Central memory CD8-positive, alpha-beta T cell (primary cell): ENCODE data around the gene DAGLA.

Experiments
- ATAC-seq: fragments of 150-1000 bp; cut with Tn5 transposase; replicated peaks from 2 replicates; pipeline ENCODE4 v1.10.0; 2022; ENCODE audit warnings: mild to moderate bottlenecking, moderate FRiP score, moderate number of reproducible peaks; ENCODE audit not compliant: poor library complexity, severe bottlenecking; ENCODE audit errors: extremely low read depth
- DNase-seq, 2 donors: peaks; one replicate each; pipeline ENCODE4 v3.0.0; 2021; ENCODE audit warnings: low spot score in 2 of 2
- H3K27ac Mint-ChIP-seq: one replicate; pipeline ENCODE4 v1.8.0; 2022; ENCODE audit warnings: low read depth, mild to moderate bottlenecking, moderate library complexity, mixed read lengths
- H3K27me3 Mint-ChIP-seq: one replicate; pipeline ENCODE4 v1.8.0; 2022; ENCODE audit warnings: mixed read lengths
- H3K36me3 Mint-ChIP-seq: one replicate; pipeline ENCODE4 v1.8.0; 2022; ENCODE audit warnings: mild to moderate bottlenecking, moderate library complexity, mixed read lengths; ENCODE audit not compliant: insufficient read depth
- H3K4me1 Mint-ChIP-seq: one replicate; pipeline ENCODE4 v1.8.0; 2022; ENCODE audit warnings: mixed read lengths
- H3K4me3 Mint-ChIP-seq: one replicate; pipeline ENCODE4 v1.8.0; 2022; ENCODE audit warnings: mild to moderate bottlenecking, moderate library complexity, mixed read lengths
- H3K9me3 Mint-ChIP-seq: one replicate; pipeline ENCODE4 v1.8.0; 2022; ENCODE audit warnings: mixed read lengths

The DAGLA gene

DNA sequence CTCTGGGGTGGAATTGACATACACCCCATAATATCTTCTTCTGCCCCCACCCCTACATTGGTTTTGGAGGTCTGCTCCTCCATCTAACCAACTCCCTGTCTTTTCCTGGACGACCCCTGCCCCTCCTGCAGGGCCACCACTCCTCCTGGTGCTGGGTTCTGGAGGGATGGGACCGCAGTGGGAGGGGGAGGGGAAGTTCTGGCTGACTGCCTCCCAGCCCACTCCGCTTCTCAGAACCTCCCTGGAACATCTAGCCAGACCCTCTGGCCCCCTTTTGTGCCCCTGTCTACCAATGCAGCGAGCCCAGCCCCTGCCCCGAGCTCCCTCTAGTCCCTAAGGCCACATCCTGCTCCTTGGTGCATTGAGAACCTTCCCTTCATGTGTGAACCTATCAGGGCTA, 73.5 kb downstream of the DAGLA start:
- DNase-seq: no peak
- Mint-ChIP-seq H3K27ac (peak overlapping the region; percentile 49), H3K36me3 (no peaks in the 10 kb centered on the region), H3K4me3 (peak overlapping the region; percentile 77), H3K27me3 (peaks cover 49% of the 10 kb centered on the region), H3K9me3 (no peaks in the 10 kb centered on the region), H3K4me1 (peaks cover 22% of the 10 kb centered on the region)
- no peak for ATAC-seq

DNA sequence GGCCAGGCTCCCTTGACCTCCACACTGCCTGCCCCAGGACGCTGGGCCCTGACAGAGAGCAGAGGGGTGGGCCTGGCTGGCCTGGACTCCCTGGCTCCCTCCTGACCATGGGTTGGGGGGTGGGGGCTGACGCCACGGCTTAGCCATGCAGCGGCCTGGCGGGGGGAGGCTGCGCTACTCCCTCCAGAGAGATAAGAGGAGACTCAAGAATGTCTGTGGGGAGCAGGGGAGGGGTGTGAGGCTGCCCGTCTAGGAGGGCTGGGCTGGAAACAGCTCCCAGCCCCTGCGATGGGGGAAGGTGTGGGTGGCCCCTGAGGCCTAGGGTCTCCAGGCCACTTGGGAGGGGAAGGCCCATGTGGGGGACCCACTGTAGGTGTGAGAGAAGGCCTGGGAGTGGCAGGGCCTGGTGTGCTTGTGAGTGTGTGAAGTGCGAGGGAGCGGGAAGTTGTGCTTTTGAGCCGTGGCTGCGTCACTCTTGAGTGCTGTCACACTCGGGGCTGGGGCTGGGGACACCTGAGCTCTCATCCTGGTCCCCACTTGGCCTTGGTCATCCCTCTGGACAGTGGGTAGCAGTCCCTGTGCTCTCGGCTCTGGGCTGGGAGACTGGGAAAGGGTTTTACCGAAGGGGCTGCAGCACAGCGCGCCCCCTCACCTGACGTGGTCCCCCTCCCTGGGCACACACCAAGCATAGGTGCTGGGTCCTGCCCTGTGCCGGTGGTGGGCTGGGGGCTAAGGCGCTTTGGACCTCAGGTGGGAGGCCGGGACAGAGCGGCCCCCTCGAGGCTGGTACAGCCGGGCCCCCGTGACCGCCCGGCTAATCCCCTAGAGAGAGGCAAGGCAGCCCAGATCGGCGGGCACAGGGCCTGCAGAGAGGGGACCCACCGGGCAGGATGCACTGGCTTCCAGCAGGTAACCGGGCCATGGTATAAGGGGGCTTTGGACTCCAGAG, 74.6 kb downstream of the DAGLA start:
- Mint-ChIP-seq H3K4me1 (peaks cover 22% of the 10 kb centered on the region), H3K9me3 (no peaks in the 10 kb centered on the region), H3K27ac (no peak overlapping the region), H3K36me3 (no peaks in the 10 kb centered on the region), H3K4me3 (no peak overlapping the region), H3K27me3 (peaks cover 38% of the 10 kb centered on the region)
- DNase-seq (no peak), ATAC-seq (no peak)

DNA sequence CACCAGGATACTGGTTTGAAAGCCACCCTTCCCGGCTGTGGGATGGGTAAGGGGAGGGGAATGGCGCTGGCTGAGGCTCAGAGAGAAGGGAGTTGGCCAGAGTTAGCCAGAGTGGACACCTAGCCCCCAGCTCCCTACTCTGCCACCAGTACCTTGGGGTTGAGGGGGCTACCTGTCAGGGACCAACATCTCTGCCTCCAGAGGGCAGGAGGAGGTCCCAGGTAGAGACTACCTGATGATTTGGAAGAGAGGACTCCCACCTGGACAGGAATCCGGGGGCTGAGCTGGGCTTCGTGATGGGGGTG, 75.9 kb downstream of the DAGLA start:
- Mint-ChIP-seq H3K27me3 (peaks cover 29% of the 10 kb centered on the region), H3K4me1 (peaks cover 22% of the 10 kb centered on the region), H3K36me3 (no peaks in the 10 kb centered on the region), H3K27ac (peak overlapping the region; percentile 52), H3K9me3 (no peaks in the 10 kb centered on the region), H3K4me3 (no peak overlapping the region)
- ATAC-seq (no peak), DNase-seq (no peak)

DNA sequence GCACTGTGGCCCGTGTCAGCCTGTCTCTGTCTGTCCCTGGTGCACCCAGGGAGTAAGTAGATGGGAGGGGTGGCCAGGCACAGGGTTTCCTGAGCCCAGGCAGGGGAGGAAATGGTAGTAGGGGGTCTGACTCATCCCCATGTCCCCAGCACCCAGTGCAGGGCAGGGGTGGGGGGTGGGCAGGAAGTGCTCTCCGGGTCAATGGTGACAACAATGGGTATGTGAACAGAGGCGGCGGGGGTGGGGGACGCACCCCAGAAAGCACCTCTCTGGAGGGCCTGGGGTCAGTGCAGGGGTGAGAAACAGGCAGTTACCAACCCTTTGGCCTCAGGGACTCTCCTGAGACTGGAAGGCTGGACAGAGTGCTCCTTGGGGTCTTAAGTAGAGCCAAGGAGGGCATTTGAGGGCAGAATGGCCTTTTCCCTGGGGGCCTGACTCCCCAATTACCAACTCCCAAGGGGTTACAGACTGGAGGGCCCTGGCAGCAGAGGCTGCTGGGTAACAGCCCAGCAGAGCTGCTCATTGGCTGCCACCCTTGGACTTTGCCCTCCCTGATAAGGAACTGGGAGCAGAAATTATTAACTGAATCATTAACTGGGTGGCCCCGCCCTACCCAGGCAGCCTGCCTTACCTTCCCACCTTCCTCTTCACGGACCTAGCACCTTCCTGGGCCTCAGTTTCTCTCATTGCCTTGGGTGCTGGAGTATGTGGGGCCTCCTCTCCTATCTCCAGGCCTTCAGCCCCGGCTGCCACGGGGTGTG, 76.4 kb downstream of the DAGLA start:
- Mint-ChIP-seq H3K36me3 (no peaks in the 10 kb centered on the region), H3K27me3 (peaks cover 27% of the 10 kb centered on the region)

DNA sequence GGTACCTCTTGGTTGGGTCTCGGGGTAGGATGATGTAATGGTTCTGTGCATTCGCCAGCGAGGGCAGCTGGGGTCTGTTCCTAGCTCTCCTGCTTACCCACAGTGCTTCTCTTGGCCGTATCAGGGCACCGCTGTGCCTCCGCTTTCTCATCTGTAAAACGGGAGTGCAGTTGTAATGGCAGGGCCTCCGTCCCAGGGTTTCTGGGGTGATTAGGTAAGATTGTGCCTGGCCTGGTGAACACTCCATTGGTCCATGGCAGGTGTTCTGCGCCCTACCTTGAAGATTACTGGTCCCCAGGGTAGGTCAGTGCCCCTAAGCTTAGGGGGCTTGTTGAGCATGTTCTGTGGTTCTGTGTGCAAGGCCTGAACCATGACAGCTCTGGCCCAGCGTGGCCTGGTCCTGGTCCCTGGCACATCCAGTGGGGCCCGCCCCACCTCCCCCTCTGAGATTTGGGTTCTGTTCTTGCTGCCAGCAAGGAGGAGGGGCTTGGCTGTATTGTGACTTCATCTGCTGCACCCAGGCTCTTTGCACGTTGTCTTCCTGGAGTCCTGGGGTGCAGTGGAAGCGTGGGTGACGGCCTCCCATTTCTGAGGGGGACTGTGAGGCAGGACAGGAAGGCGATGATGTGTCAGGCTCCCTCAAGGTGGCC, 77.1 kb downstream of the DAGLA start:
- DNase-seq: no peak
- H3K27me3 Mint-ChIP-seq: peaks cover 28% of the 10 kb centered on the region

More for the DNA sequence above, 76.4 kb downstream of the DAGLA start:
- DNase-seq (no peak), ATAC-seq (no peak)
- peaks cover 22% of the 10 kb centered on the region for H3K4me1 Mint-ChIP-seq
- no peak overlapping the region for H3K27ac Mint-ChIP-seq
- no peak overlapping the region for H3K4me3 Mint-ChIP-seq
- H3K9me3 Mint-ChIP-seq: no peaks in the 10 kb centered on the region

DNA sequence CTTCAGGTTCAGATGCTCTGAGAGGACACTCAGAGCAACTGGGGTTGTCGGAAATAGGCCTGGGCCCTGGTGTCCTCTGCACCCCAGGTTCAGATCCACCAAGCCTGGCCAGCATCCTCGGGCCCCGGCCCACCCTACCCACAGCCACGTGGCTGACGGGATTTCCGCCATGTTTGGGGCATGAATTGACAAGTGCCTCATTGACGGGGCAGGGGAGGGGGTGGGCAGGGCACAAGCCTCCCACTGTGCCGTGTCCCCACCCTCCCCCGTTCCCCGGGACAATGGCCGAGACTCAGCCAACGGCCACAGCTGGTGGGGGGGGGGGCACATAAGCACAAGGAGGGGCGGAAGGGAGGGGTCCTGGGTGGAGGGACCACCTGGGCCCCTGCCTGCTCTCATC, 80.8 kb downstream of the DAGLA start:
- H3K9me3 Mint-ChIP-seq: no peaks in the 10 kb centered on the region
- no peaks in the 10 kb centered on the region for H3K36me3 Mint-ChIP-seq
- no peak for DNase-seq
- no peak overlapping the region for H3K27ac Mint-ChIP-seq
- no peak for ATAC-seq
- no peak overlapping the region for H3K4me3 Mint-ChIP-seq
- peaks cover 8% of the 10 kb centered on the region for H3K4me1 Mint-ChIP-seq
- H3K27me3 Mint-ChIP-seq: peaks cover 11% of the 10 kb centered on the region

More for the DNA sequence above, 77.1 kb downstream of the DAGLA start:
- no peaks in the 10 kb centered on the region for H3K9me3 Mint-ChIP-seq
- H3K36me3 Mint-ChIP-seq: no peaks in the 10 kb centered on the region
- peaks cover 22% of the 10 kb centered on the region for H3K4me1 Mint-ChIP-seq
- ATAC-seq: no peak
- no peak overlapping the region for H3K4me3 Mint-ChIP-seq
- H3K27ac Mint-ChIP-seq: no peak overlapping the region

DNA sequence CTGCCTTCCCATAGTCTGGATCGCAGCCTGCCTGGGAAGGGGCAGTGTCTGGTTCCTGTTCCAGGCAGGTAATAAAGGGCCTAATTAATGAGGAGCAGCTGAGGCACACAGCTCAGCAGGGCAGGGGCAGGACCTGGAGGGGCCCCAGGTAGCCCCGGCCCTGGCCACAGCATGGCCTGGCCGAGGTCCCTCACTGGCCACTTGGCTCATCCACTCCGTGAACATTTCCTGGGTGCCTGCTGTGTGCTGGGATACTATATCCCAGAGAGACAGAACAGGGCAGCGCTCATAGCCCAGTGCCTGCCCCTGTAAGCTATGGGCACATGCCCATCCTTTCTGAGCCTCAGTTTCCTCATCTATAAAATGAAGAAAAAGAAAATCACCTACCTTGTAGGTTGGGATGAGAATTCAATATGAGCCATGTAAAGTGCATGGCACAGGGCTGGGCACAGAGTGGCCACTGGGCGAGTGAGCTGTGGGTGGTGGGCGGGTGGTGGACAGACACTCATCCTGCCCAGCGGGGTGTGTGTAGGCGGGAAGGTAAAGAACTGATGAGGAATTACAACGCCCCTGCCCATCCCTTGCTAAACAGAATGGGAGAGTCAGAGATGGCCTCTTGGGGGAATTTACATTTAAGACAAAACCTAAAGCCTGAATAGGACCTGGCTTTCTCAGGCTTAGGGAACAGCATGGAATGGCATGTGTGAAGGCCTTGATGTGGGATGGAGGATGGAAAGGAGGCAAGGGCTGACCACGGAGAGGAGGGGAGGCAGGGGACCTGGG, 81.4 kb downstream of the DAGLA start:
- no peak overlapping the region for H3K4me3 Mint-ChIP-seq
- H3K9me3 Mint-ChIP-seq: no peaks in the 10 kb centered on the region
- no peak for DNase-seq
- peaks cover under 1% of the 10 kb centered on the region for H3K4me1 Mint-ChIP-seq
- ATAC-seq: no peak
- H3K36me3 Mint-ChIP-seq: no peaks in the 10 kb centered on the region
- peaks cover 11% of the 10 kb centered on the region for H3K27me3 Mint-ChIP-seq
- H3K27ac Mint-ChIP-seq: no peak overlapping the region

DNA sequence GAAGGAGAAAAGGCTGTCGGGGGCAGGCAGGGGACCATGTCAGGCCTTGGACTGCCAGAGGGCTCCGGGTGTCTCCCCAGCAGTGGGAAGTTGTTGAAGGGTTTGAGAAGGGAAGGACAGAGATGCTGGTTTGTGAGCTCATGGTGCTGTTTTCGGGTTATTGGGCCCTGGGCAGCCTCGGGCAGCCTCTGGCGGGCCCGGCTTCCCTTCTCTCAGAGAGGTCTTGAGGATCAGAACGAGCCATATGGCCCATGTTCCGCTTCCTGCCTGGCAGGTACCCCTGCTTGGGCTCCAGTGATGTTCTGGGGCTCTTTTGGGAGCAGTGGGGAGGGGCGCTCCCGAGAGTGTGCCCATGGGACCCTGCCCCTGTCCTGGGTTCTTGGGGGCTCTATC, 82.0 kb downstream of the DAGLA start:
- Mint-ChIP-seq H3K4me3 (no peak overlapping the region), H3K36me3 (no peaks in the 10 kb centered on the region), H3K27me3 (peaks cover 11% of the 10 kb centered on the region), H3K9me3 (no peaks in the 10 kb centered on the region), H3K4me1 (no peaks in the 10 kb centered on the region), H3K27ac (no peak overlapping the region)
- no peak for DNase-seq
- ATAC-seq: no peak

DNA sequence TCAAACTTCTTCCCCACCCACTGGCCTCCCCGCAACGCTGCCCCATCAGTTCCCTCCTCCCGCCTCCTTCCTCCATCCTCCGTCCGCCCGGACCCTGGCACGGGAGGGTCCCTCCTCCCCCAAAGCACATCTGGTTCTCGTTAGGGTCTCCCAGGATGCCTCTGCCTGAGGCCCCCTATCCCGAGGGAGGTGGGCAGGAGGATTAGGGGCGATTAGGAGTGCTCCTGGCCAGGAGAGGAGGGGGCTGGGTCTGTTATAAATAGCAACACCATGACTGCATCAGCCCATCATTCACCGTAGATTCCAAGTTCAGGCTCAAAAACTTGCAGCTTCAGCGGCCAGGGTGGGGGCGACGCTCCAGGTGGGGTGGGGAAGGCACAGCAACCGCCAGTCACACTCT, 82.6 kb downstream of the DAGLA start:
- no peak overlapping the region for H3K4me3 Mint-ChIP-seq
- H3K27me3 Mint-ChIP-seq: peaks cover 11% of the 10 kb centered on the region
- no peak for DNase-seq
- H3K36me3 Mint-ChIP-seq: no peaks in the 10 kb centered on the region
- ATAC-seq: no peak
- H3K4me1 Mint-ChIP-seq: no peaks in the 10 kb centered on the region
- H3K9me3 Mint-ChIP-seq: no peaks in the 10 kb centered on the region
- no peak overlapping the region for H3K27ac Mint-ChIP-seq

DNA sequence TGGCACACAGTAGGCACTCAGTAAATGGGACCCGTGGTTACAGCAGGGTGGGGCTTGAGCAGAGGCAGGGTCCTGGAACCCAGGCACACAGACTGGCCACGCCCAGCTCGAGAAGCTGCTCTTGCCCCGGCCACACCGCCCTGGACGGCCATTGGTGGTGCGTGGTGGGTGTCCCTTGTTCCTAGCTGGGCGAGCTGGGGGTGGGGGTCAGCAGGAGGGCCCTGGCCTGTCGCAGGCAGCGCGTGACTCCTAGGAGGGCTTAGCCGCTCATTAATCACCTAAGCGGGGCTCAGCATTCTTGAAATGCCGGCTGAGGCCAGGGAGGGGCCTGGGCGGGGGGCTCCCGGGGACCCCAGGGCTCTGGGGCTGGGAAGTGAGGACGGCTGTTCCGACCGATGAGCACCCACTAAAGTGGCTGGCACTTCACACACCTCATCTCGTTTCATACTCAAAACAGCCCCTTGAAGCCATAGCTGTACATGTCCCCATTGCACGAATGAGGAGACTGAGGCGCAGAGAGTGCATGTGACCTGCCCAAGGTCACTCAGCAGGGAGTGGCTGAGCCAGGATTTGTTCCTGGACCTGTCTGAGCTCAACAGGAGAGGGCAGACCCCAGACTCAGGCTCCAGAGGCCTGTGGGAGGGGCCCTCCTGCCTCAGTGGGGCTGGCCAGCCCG, 83.9 kb downstream of the DAGLA start:
- no peak for DNase-seq
- Mint-ChIP-seq H3K4me3 (no peak overlapping the region), H3K4me1 (no peaks in the 10 kb centered on the region), H3K27me3 (peaks cover 11% of the 10 kb centered on the region), H3K9me3 (no peaks in the 10 kb centered on the region), H3K27ac (no peak overlapping the region), H3K36me3 (no peaks in the 10 kb centered on the region)
- ATAC-seq: no peak

DNA sequence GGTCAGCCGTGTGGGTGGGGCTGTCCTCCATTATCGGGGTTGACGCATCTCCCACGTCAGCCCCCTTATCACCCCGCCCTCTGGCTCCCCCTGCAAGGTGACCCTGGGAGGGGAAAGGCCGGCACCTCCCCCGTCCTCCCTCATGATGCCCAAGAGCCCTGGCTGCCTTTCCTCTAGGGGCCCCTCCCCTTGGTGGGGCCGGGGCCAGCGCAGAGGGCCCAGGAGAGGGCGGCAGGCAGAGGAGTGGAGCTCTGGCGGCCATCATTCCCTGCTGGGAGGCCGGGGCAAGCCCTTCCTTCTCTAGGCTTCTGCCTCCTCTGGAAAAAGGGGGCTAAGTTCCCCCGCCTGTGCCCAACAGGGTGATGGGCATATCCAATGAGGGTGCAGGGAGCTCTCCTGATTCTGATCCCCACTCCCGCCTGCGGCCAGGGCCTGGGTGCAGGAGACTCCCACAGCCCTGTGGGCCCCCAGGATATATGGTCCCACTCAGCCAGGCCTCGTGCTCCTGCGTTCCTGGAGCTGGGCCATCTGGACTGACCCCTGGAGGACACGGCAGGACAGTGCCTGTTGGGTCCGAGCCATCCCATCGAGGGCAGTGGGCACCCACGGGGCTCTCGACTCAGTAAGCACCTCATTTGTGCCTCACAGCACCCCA, 84.5 kb downstream of the DAGLA start:
- H3K4me3 Mint-ChIP-seq: no peak overlapping the region
- no peak for DNase-seq
- H3K27me3 Mint-ChIP-seq: peaks cover 11% of the 10 kb centered on the region
- ATAC-seq: no peak
- H3K9me3 Mint-ChIP-seq: no peaks in the 10 kb centered on the region
- H3K27ac Mint-ChIP-seq: no peak overlapping the region
- H3K4me1 Mint-ChIP-seq: no peaks in the 10 kb centered on the region
- no peaks in the 10 kb centered on the region for H3K36me3 Mint-ChIP-seq
